HEK293 (cell line): ENCODE results near the gene LCMT2.

Experiments used
- ZNF416 ChIP-seq: fragments of 450-650 bp; formaldehyde crosslinking; IDR thresholded peaks from 2 replicates; pipeline ENCODE4 v1.5.1; 2016; ENCODE audit warnings: missing biosample characterization, missing genetic modification characterization
- ZNF449 ChIP-seq: fragments of 450-650 bp; formaldehyde crosslinking; IDR thresholded peaks from 2 replicates; pipeline ENCODE4 v1.5.1; 2017; ENCODE audit warnings: missing biosample characterization, mild to moderate bottlenecking, missing genetic modification characterization, moderate library complexity
- ZNF514 ChIP-seq: fragments of 450-650 bp; formaldehyde crosslinking; IDR thresholded peaks from 2 replicates; pipeline ENCODE4 v1.5.1; 2016; ENCODE audit warnings: missing biosample characterization, missing genetic modification characterization
- ZNF529 ChIP-seq: fragments of 450-650 bp; formaldehyde crosslinking; IDR thresholded peaks from 2 replicates; pipeline ENCODE4 v1.5.1; 2017; ENCODE audit warnings: missing genetic modification characterization, missing biosample characterization; ENCODE audit not compliant: insufficient replicate concordance
- ZNF530 ChIP-seq: fragments of 450-650 bp; formaldehyde crosslinking; IDR thresholded peaks from 2 replicates; pipeline ENCODE4 v1.5.1; 2016; ENCODE audit warnings: low read depth, missing biosample characterization, missing genetic modification characterization
- ZNF544 ChIP-seq: fragments of 450-650 bp; formaldehyde crosslinking; IDR thresholded peaks from 2 replicates; pipeline ENCODE4 v1.5.0; 2017; ENCODE audit warnings: missing biosample characterization, missing genetic modification characterization
- ZNF768 ChIP-seq: fragments of 450-650 bp; formaldehyde crosslinking; IDR thresholded peaks from 2 replicates; pipeline ENCODE4 v1.5.1; 2018; ENCODE audit warnings: missing biosample characterization, mild to moderate bottlenecking, missing genetic modification characterization
- ZNF830 ChIP-seq: fragments of 450-650 bp; IDR thresholded peaks from 2 replicates; pipeline ENCODE4 v1.5.0; 2018; ENCODE audit warnings: missing biosample characterization, missing genetic modification characterization, low read depth, mild to moderate bottlenecking, moderate library complexity
- TF ChIP-seq, protein P1 (sequence below): fragments of 450-650 bp; formaldehyde crosslinking; IDR thresholded peaks from 2 replicates; pipeline ENCODE4 v1.5.1; 2016; ENCODE audit warnings: missing biosample characterization, missing genetic modification characterization

DNA sequence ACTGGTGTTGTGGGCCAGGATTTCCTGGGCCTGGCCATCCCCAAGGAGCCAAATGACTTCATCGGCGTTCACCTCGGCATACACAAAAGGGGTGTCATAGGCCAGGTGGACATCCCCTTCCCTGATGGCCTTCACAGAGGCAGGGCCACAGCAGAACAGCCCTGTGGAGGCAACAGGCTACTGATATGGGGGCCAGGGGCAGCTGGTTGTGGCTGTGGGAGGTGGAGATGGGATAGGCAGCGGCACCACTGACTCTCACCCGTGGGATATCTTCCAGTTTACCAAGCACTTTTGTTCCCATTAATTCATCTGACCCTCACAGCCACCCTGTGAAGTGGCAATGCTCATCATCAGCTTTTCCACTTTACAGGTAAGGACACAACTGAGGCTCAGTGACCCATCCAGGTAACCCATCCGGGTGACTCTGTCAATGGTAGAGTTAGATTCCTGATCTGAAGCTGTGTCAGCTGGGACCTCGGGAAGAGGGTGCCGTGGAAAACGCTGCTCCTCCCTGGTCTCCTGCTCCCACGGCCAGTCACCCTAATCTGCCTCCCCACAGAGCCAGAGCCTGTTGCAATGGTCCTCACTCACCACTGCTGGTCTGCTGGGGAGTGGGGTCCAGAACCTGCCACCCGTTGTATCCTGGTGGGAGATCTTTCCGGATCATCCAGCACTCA, 48.3 kb downstream of the LCMT2 start:
- TF ChIP-seq ZNF830 (tag by site-specific recombination) (no peak), ZNF768 (tag by site-specific recombination) (no peak), ZNF514 (tag by site-specific recombination) (no peak), ZNF449 (tag by site-specific recombination) (no peak), ZNF416 (tag by site-specific recombination) (no peak), ZNF544 (no peak), ZNF530 (no peak), ZNF529 (no peak)
- TF ChIP-seq, protein P1, sequence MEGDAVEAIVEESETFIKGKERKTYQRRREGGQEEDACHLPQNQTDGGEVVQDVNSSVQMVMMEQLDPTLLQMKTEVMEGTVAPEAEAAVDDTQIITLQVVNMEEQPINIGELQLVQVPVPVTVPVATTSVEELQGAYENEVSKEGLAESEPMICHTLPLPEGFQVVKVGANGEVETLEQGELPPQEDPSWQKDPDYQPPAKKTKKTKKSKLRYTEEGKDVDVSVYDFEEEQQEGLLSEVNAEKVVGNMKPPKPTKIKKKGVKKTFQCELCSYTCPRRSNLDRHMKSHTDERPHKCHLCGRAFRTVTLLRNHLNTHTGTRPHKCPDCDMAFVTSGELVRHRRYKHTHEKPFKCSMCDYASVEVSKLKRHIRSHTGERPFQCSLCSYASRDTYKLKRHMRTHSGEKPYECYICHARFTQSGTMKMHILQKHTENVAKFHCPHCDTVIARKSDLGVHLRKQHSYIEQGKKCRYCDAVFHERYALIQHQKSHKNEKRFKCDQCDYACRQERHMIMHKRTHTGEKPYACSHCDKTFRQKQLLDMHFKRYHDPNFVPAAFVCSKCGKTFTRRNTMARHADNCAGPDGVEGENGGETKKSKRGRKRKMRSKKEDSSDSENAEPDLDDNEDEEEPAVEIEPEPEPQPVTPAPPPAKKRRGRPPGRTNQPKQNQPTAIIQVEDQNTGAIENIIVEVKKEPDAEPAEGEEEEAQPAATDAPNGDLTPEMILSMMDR, result no peak
